OCI-LY3 (cell line): ENCODE results near the gene TSPEAR.

Experiments
- H2AFZ ChIP-seq: fragments of 200-600, 300-600 bp; shearing (Covaris generic); 2 replicates; pipeline ENCODE4 v1.6.0; 2014; ENCODE audit warnings: antibody characterized with exemption, low read depth, low read length
- H3K27ac ChIP-seq: fragments of 200-600, 300-600 bp; sonication (generic); 2 replicates; pipeline ENCODE4 v1.5.1; 2014; ENCODE audit warnings: mild to moderate bottlenecking, low read length, moderate library complexity, mixed read lengths
- H3K27me3 ChIP-seq: fragments of 200-600, 300-600 bp; sonication (generic); 2 replicates; pipeline ENCODE4 v1.6.1; 2014; ENCODE audit warnings: low read depth, low read length, mixed read lengths
- H3K36me3 ChIP-seq: fragments of 200-600, 300-600 bp; sonication (generic); replicated peaks from 2 replicates; pipeline ENCODE3; 2014; ENCODE audit warnings: low read depth, low read length, mixed read lengths
- H3K4me1 ChIP-seq: fragments of 300-600, 200-600 bp; sonication (generic); 2 replicates; pipeline ENCODE4 v1.6.1; 2014; ENCODE audit warnings: low read length, mixed read lengths
- H3K4me2 ChIP-seq: fragments of 200-600, 300-600 bp; sonication (generic); 2 replicates; pipeline ENCODE4 v1.6.1; 2014; ENCODE audit warnings: low read length, mixed read lengths
- H3K4me3 ChIP-seq: fragments of 300-600, 200-600 bp; sonication (generic); 2 replicates; pipeline ENCODE4 v1.5.1; 2014; ENCODE audit warnings: antibody characterized with exemption, mild to moderate bottlenecking, low read length, moderate library complexity
- H3K79me2 ChIP-seq: fragments of 300-600, 200-600 bp; shearing (Covaris generic); 2 replicates; pipeline ENCODE4 v1.6.1; 2014; ENCODE audit warnings: mild to moderate bottlenecking, low read length, mixed read lengths
- H3K9ac ChIP-seq: fragments of 300-600, 200-600 bp; shearing (Covaris generic); 2 replicates; pipeline ENCODE4 v1.6.0; 2014; ENCODE audit warnings: mild to moderate bottlenecking, low read length, moderate library complexity
- H3K9me3 ChIP-seq: fragments of 200-600, 300-600 bp; shearing (Covaris generic); 2 replicates; pipeline ENCODE4 v1.6.1; 2014; ENCODE audit warnings: low read length, mixed read lengths; ENCODE audit not compliant: insufficient read depth
- H4K20me1 ChIP-seq: fragments of 200-600, 300-600 bp; sonication (generic); 2 replicates; pipeline ENCODE4 v1.6.1; 2016; ENCODE audit warnings: low read length, mixed read lengths; ENCODE audit not compliant: insufficient read depth
- EZH2phosphoT487 ChIP-seq: fragments of 200-600 bp; shearing (Covaris generic); IDR thresholded peaks from 2 replicates; pipeline ENCODE4 v1.6.1; 2018; ENCODE audit warnings: antibody characterized with exemption, mixed run types, low read depth
- TF ChIP-seq, protein P1 (sequence below): fragments of 200-600, 300-600 bp; sonication (generic); IDR thresholded peaks from 2 replicates; pipeline ENCODE4 v1.5.1; 2014; ENCODE audit warnings: antibody characterized with exemption, low read length, low read depth

TSPEAR gene

DNA sequence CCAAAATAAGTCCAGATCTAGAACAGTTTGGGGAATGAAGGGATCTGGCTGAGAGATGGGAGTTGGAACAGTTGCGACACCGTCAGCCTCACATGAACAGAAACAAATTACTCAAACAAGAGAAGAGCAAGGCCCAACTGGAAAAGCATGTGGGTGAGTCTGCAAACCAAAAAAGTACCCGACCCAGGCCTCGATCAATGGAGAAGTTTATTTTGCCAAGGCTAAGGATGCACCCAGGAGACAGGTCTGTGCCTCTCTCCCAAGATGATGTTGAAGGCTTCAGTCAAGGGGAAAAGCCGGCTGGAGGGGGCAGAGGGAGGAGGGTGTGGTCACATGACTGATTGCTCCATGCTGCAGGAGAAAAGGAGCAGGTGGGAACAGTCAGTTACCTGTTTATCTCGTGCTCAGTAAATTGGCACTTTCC is 213.7 kb downstream of the TSPEAR start:
- H3K27me3 ChIP-seq, result peaks cover 3% of the 10 kb centered on the region; the same call in 1 of the 2 replicates
- H3K4me2 ChIP-seq, result no peak overlapping the region
- H3K9ac ChIP-seq, result no peak overlapping the region
- H3K9me3 ChIP-seq, result no peaks in the 10 kb centered on the region
- no peak overlapping the region for H2AFZ ChIP-seq
- no peaks in the 10 kb centered on the region for H4K20me1 ChIP-seq
- no peak for TF ChIP-seq EZH2phosphoT487
- H3K4me3 ChIP-seq, result no peak overlapping the region
- H3K79me2 ChIP-seq, result no peaks in the 10 kb centered on the region
- H3K4me1 ChIP-seq, result no peaks in the 10 kb centered on the region
- no peak overlapping the region for H3K27ac ChIP-seq
- H3K36me3 ChIP-seq, result no peaks in the 10 kb centered on the region

DNA sequence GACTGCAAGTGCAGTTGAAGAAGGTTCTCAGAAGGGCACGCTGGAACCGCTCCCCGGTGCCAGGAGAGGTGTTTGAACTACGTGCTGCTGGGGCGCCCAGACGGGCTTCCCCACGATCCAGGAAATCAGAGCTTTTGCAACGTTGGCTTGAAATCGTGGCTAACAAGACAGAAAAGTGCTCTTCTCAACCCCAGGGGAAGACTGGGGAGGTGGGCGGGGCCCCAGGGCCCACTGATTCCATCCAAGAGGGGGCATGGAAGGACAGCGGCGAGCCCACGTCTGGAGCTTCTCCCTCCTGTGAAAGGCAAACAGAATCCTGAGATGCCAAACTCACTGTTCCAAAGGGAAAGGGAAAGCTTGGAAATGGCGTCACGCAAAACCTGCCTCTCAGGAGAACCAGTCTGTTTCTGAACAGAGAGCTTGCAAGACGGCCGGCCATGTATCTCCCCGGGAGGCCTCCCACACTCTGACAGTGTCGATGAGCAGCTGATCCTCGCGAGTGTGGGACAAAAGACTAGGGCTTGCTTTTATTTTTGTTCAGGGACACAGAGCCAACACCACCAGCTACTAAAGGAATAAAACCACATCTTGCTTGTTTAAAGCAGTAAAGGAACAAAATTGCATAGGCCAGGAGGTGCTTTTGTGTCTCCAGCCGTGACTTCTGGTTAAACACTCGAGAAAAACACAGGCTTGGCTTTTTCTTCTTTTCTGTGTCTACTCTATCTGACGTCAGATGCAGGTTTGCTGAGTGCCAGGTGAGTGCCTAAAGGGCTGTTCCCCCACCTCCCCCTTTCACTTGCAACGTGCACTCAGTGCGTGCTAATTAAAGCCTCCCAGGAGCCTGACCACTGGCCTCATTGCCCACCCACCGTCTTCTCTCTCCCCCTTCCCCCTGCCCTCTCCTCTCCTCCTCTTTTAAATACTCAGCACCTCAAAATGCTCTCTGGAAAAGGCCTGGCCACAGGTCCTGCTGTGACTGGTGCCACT is 214.5 kb downstream of the TSPEAR start:
- H3K9ac ChIP-seq, result no peak overlapping the region
- peaks cover 3% of the 10 kb centered on the region; the same call in 1 of the 2 replicates for H3K27me3 ChIP-seq
- no peaks in the 10 kb centered on the region for H3K4me1 ChIP-seq
- no peak overlapping the region for H3K4me3 ChIP-seq
- TF ChIP-seq EZH2phosphoT487, result no peak
- TF ChIP-seq, protein P1, sequence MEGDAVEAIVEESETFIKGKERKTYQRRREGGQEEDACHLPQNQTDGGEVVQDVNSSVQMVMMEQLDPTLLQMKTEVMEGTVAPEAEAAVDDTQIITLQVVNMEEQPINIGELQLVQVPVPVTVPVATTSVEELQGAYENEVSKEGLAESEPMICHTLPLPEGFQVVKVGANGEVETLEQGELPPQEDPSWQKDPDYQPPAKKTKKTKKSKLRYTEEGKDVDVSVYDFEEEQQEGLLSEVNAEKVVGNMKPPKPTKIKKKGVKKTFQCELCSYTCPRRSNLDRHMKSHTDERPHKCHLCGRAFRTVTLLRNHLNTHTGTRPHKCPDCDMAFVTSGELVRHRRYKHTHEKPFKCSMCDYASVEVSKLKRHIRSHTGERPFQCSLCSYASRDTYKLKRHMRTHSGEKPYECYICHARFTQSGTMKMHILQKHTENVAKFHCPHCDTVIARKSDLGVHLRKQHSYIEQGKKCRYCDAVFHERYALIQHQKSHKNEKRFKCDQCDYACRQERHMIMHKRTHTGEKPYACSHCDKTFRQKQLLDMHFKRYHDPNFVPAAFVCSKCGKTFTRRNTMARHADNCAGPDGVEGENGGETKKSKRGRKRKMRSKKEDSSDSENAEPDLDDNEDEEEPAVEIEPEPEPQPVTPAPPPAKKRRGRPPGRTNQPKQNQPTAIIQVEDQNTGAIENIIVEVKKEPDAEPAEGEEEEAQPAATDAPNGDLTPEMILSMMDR, result no peak
- H3K27ac ChIP-seq, result no peak overlapping the region
- no peaks in the 10 kb centered on the region for H3K79me2 ChIP-seq
- H3K36me3 ChIP-seq, result no peaks in the 10 kb centered on the region
- no peak overlapping the region for H2AFZ ChIP-seq
- H3K9me3 ChIP-seq, result no peaks in the 10 kb centered on the region
- no peak overlapping the region for H3K4me2 ChIP-seq
- no peaks in the 10 kb centered on the region for H4K20me1 ChIP-seq

DNA sequence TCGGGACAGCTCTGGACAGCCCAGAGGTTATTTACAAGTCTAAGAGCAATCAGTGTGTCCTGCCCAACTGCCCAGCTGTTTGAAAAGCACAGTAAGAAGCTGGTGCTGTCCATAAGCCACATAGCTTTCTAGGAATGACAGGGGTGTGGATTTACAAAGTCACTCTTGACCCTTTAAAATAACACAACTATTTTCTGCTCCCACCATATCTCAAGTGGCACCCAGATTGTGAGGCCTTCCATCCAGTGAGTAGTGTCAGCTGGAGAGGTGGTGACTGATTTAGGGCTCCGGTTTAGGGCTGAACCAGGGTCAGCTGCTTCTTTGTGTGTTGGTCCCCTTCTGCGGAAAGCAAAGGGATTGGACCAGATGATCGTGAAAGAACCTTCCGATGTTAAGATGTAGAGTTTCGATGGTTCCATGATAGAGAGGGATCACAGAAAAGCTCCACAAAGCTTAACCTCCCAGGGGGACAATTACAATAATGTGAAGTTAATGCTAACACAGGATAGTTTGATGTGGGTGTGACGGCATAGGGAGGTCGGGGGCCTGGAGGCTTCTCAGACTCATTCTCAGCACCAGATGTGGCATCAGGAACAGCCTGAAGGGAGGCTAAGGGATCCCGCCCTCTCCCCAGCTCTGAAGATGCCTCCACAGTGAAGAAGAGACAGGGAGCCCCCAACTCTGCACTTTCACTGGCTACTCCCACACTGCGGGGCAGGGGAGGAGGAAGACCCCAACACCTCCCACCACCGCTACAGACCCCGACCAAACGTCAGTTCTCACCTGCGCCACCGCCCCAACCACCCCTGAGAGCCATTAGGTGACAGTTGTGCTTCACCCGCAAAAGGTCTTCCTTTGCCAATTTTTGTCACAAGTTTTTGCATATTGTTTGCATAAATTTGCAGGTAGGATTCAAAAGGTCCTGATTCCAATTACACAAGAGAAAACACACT is 215.5 kb downstream of the TSPEAR start:
- Histone ChIP-seq H3K79me2 (no peaks in the 10 kb centered on the region), H3K4me1 (no peaks in the 10 kb centered on the region), H3K4me2 (no peak overlapping the region), H3K9me3 (no peaks in the 10 kb centered on the region), H4K20me1 (no peaks in the 10 kb centered on the region), H3K9ac (no peak overlapping the region), H2AFZ (no peak overlapping the region), H3K27ac (no peak overlapping the region), H3K4me3 (no peak overlapping the region), H3K27me3 (peaks cover 3% of the 10 kb centered on the region; the same call in 1 of the 2 replicates), H3K36me3 (no peaks in the 10 kb centered on the region)
- TF ChIP-seq EZH2phosphoT487, result no peak
- TF ChIP-seq, protein P1, result no peak

DNA sequence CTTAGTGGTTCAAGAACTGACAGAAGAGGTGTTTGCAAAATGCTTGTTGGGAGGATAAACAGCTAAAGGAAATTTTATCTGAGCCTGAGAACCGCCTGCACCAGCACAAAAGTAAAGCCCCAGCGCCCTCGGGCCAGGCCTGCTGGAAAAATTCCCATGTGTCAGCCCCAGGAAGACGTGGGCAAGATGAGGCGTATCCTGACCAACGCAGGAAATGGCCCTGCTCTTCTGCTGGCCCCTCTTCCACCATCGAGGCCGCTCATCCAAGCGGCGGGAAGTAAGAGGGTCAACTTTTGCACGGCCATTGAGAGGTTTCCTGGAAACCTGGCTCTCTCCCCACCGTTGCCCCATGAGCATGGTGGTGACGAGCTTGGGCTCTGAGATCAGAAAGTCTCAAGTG is 216.4 kb downstream of the TSPEAR start:
- no peak for TF ChIP-seq EZH2phosphoT487
- TF ChIP-seq, protein P1, result no peak
- Histone ChIP-seq H3K79me2 (no peaks in the 10 kb centered on the region), H3K27ac (no peak overlapping the region), H2AFZ (no peak overlapping the region), H3K27me3 (peaks cover 3% of the 10 kb centered on the region; the same call in 1 of the 2 replicates), H3K9ac (no peak overlapping the region), H3K9me3 (no peaks in the 10 kb centered on the region), H4K20me1 (no peaks in the 10 kb centered on the region), H3K4me2 (no peak overlapping the region), H3K4me3 (no peak overlapping the region), H3K4me1 (no peaks in the 10 kb centered on the region), H3K36me3 (no peaks in the 10 kb centered on the region)
